ENCODE measurements around the gene ZBTB44. TPM values are rescaled to one million over a fixed set of nuclear protein-coding genes. Genes with fewer than 3 reads are reported as not detected.

Gene ZBTB44
- total and polyA plus RNA-seq, 4 donors: 4.7 to 33.9 (median 17.0) TPM

- Histone ChIP-seq H3K4me1 (ENCODE audit: control insufficient read depth in 4 of 4, insufficient read depth in 4 of 4, low read length in 3 of 4) (peaks cover 0 to 22% (median 16%) of the 10 kb centered on the region in 4 donors), H3K9me3 (ENCODE audit: control insufficient read depth in 4 of 4, low read length in 3 of 4) (no peaks in the 10 kb centered on the region), H3K27me3 (ENCODE audit: control insufficient read depth in 4 of 4, insufficient read depth in 4 of 4, low read length in 3 of 4) (no peaks in the 10 kb centered on the region), H3K4me3 (ENCODE audit: low read depth in 1 of 3, low read length in 3 of 3) (no peak overlapping the region), H3K36me3 (ENCODE audit: control insufficient read depth in 4 of 4, insufficient read depth in 3 of 4, low read depth in 1 of 4, low read length in 3 of 4) (peaks cover 0 to 15% (median 6%) of the 10 kb centered on the region in 4 donors), H3K9ac (ENCODE audit: low read depth in 1 of 2, low read length in 2 of 2) (no peak overlapping the region), H3K27ac (ENCODE audit: low read depth in 1 of 2, low read length in 2 of 2) (no peak overlapping the region)
- 93% methylated on average over 2 of the region's 2 CpGs for WGBS
- TF ChIP-seq CTCF (IDR thresholded peaks at IDR 0.05; ENCODE audit: low read depth, low read length, missing input control): no peak
- no peak for DNase-seq (ENCODE audit: low spot score)
These were observed 73.0 kb downstream of the ZBTB44 start for GRCh38 chr11:130241713-130242112.

GRCh38 chr11:130237282-130238006 is 77.3 kb downstream of the ZBTB44 start:
- H3K27ac ChIP-seq (ENCODE audit: low read depth in 1 of 2, low read length in 2 of 2): no peak overlapping the region
- no peak overlapping the region for H3K4me3 ChIP-seq (ENCODE audit: low read depth in 1 of 3, low read length in 3 of 3)
- H3K9ac ChIP-seq (ENCODE audit: low read depth in 1 of 2, low read length in 2 of 2): no peak overlapping the region
- WGBS: 95% methylated on average over 6 of the region's 6 CpGs
- DNase-seq (ENCODE audit: low spot score): no peak
- H3K36me3 ChIP-seq (ENCODE audit: control insufficient read depth in 4 of 4, insufficient read depth in 3 of 4, low read depth in 1 of 4, low read length in 3 of 4): peaks cover 2 to 27% (median 9%) of the 10 kb centered on the region in 4 donors
- H3K4me1 ChIP-seq (ENCODE audit: control insufficient read depth in 4 of 4, insufficient read depth in 4 of 4, low read length in 3 of 4): peaks cover 0 to 10% (median 4%) of the 10 kb centered on the region in 4 donors
- H3K9me3 ChIP-seq (ENCODE audit: control insufficient read depth in 4 of 4, low read length in 3 of 4): no peaks in the 10 kb centered on the region
- TF ChIP-seq, protein P1, sequence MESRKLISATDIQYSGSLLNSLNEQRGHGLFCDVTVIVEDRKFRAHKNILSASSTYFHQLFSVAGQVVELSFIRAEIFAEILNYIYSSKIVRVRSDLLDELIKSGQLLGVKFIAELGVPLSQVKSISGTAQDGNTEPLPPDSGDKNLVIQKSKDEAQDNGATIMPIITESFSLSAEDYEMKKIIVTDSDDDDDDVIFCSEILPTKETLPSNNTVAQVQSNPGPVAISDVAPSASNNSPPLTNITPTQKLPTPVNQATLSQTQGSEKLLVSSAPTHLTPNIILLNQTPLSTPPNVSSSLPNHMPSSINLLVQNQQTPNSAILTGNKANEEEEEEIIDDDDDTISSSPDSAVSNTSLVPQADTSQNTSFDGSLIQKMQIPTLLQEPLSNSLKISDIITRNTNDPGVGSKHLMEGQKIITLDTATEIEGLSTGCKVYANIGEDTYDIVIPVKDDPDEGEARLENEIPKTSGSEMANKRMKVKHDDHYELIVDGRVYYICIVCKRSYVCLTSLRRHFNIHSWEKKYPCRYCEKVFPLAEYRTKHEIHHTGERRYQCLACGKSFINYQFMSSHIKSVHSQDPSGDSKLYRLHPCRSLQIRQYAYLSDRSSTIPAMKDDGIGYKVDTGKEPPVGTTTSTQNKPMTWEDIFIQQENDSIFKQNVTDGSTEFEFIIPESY (IDR thresholded peaks at IDR 0.05): no peak
- TF ChIP-seq FOXA2 (IDR thresholded peaks at IDR 0.05) (no peak), GABPA (IDR thresholded peaks at IDR 0.05 in 1 of 2, conservative IDR thresholded peaks at IDR 0.05 in 1 of 2) (no peak), EGR1 (IDR thresholded peaks at IDR 0.05; ENCODE audit: low read depth in 2 of 2) (no peak), RAD21 (IDR thresholded peaks at IDR 0.05) (no peak), FOXA1 (IDR thresholded peaks at IDR 0.05) (no peak), RXRA (IDR thresholded peaks at IDR 0.05) (no peak), NR2F2 (IDR thresholded peaks at IDR 0.05) (no peak), HNF4A (conservative IDR thresholded peaks at IDR 0.05) (no peak), REST (IDR thresholded peaks at IDR 0.05) (no peak), TAF1 (conservative IDR thresholded peaks at IDR 0.05) (no peak), CTCF (IDR thresholded peaks at IDR 0.05; ENCODE audit: low read depth, low read length, missing input control) (no peak), SP1 (IDR thresholded peaks at IDR 0.05) (no peak), JUND (IDR thresholded peaks at IDR 0.05) (no peak), HNF4G (IDR thresholded peaks at IDR 0.05) (no peak), YY1 (IDR thresholded peaks at IDR 0.05) (no peak)
- TF ChIP-seq, protein P2, sequence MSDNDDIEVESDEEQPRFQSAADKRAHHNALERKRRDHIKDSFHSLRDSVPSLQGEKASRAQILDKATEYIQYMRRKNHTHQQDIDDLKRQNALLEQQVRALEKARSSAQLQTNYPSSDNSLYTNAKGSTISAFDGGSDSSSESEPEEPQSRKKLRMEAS (IDR thresholded peaks at IDR 0.05): no peak
- TF ChIP-seq, protein P3, sequence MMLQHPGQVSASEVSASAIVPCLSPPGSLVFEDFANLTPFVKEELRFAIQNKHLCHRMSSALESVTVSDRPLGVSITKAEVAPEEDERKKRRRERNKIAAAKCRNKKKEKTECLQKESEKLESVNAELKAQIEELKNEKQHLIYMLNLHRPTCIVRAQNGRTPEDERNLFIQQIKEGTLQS (IDR thresholded peaks at IDR 0.05): no peak
- no peaks in the 10 kb centered on the region for H3K27me3 ChIP-seq (ENCODE audit: control insufficient read depth in 4 of 4, insufficient read depth in 4 of 4, low read length in 3 of 4)
